SU-DHL-6 (cell line): ENCODE results near the gene SKA2.

Experiments
- H2AFZ ChIP-seq: fragments of 200-600 bp; sonication (generic); 2 replicates; pipeline ENCODE4 v1.6.1; 2014; ENCODE audit warnings: low read depth, mild to moderate bottlenecking, moderate library complexity, mixed read lengths, antibody characterized with exemption, low read length; ENCODE audit not compliant: severe bottlenecking
- H3F3A ChIP-seq: fragments of 200-600 bp; shearing (Covaris generic); 2 replicates; pipeline ENCODE4 v1.6.0; 2016; ENCODE audit warnings: antibody characterized with exemption, mild to moderate bottlenecking; ENCODE audit not compliant: insufficient read depth
- H3K27ac ChIP-seq: fragments of 200-600 bp; sonication (generic); 2 replicates; pipeline ENCODE4 v1.5.1; 2016; ENCODE audit warnings: low read depth, mild to moderate bottlenecking, low read length, moderate library complexity, mixed read lengths
- H3K27me3 ChIP-seq: fragments of 200-600 bp; sonication (generic), shearing (Covaris generic); 2 replicates; pipeline ENCODE4 v1.6.0; 2014; ENCODE audit warnings: mild to moderate bottlenecking, low read length
- H3K36me3 ChIP-seq: fragments of 200-600 bp; sonication (generic); 2 replicates; pipeline ENCODE4 v1.6.1; 2014; ENCODE audit warnings: mild to moderate bottlenecking, low read length, mixed read lengths
- H3K4me2 ChIP-seq: fragments of 300-600, 200-600 bp; shearing (Covaris generic), sonication (generic); 2 replicates; pipeline ENCODE4 v1.6.0; 2014; ENCODE audit warnings: low read length, low read depth, mild to moderate bottlenecking; ENCODE audit not compliant: poor library complexity, severe bottlenecking
- H3K4me3 ChIP-seq: fragments of 200-600 bp; sonication (generic); 2 replicates; pipeline ENCODE4 v1.5.1; 2014; ENCODE audit warnings: antibody characterized with exemption, low read length, mild to moderate bottlenecking, mixed read lengths; ENCODE audit not compliant: insufficient read depth, poor library complexity, severe bottlenecking
- H3K79me2 ChIP-seq: fragments of 200-600 bp; sonication (generic); 2 replicates; pipeline ENCODE4 v1.6.1; 2014; ENCODE audit warnings: mild to moderate bottlenecking, low read length, moderate library complexity; ENCODE audit not compliant: insufficient read depth
- H3K9ac ChIP-seq: fragments of 200-600 bp; sonication (generic); 2 replicates; pipeline ENCODE4 v1.7.0; 2014; ENCODE audit warnings: mild to moderate bottlenecking, low read length
- H3K9me2 ChIP-seq: fragments of 200-600 bp; sonication (generic); replicated peaks from 2 replicates; pipeline ENCODE4 v1.6.1; 2014; ENCODE audit warnings: low read length; ENCODE audit not compliant: insufficient read depth
- H3K9me3 ChIP-seq: fragments of 200-600 bp; sonication (generic); 2 replicates; pipeline ENCODE4 v1.6.1; 2014; ENCODE audit warnings: low read length, mixed read lengths; ENCODE audit not compliant: insufficient read depth
- H4K20me1 ChIP-seq: fragments of 200-600 bp; sonication (generic); 2 replicates; pipeline ENCODE4 v1.6.1; 2014; ENCODE audit warnings: low read depth, mild to moderate bottlenecking, antibody characterized with exemption, low read length, moderate library complexity, mixed read lengths
- CTCF ChIP-seq: fragments of 200-600 bp; sonication (generic); IDR thresholded peaks from one replicate; pipeline ENCODE4 v1.5.1; 2017; ENCODE audit warnings: antibody characterized with exemption, mild to moderate bottlenecking, low read length, moderate library complexity; ENCODE audit not compliant: insufficient read depth, poor library complexity, severe bottlenecking
- EZH2phosphoT487 ChIP-seq: fragments of 200-600 bp; sonication (generic), shearing (Covaris generic); conservative IDR thresholded peaks from 2 replicates; pipeline ENCODE4 v1.6.1; 2018; ENCODE audit warnings: mild to moderate bottlenecking, antibody characterized with exemption, low read length, moderate library complexity, mixed read lengths

SKA2 gene

GRCh38 chr17:59108400-59109102, 46.4 kb downstream of the SKA2 start:
- H3K79me2 ChIP-seq: peaks cover 66% of the 10 kb centered on the region

GRCh38 chr17:59107306-59107670, 47.7 kb downstream of the SKA2 start:
- Histone ChIP-seq H3K9me2 (no peaks in the 10 kb centered on the region), H3K9ac (peak overlapping the region; percentile 70), H3K9me3 (no peaks in the 10 kb centered on the region), H3K4me3 (peak overlapping the region; percentile 68), H3K79me2 (peaks cover 63% of the 10 kb centered on the region), H2AFZ (peak overlapping the region; percentile 7), H3K27me3 (no peaks in the 10 kb centered on the region), H3F3A (peaks cover 40% of the 10 kb centered on the region), H4K20me1 (peaks cover 10% of the 10 kb centered on the region; the same call in 1 of the 2 replicates), H3K36me3 (peaks cover 12% of the 10 kb centered on the region), H3K27ac (peak overlapping the region; percentile 81), H3K4me2 (peak overlapping the region; percentile 97)
- TF ChIP-seq CTCF (no peak), EZH2phosphoT487 (no peak)

More at GRCh38 chr17:59108400-59109102, 46.4 kb downstream of the SKA2 start:
- Histone ChIP-seq H3K4me2 (peak overlapping the region; percentile 97), H3K27ac (no peak overlapping the region), H3K4me3 (peak overlapping the region; percentile 68), H3F3A (peaks cover 45% of the 10 kb centered on the region), H3K9me3 (no peaks in the 10 kb centered on the region), H3K9ac (peak overlapping the region; percentile 70; the same call in 1 of the 2 replicates), H3K36me3 (peaks cover 15% of the 10 kb centered on the region), H4K20me1 (peaks cover 10% of the 10 kb centered on the region; the same call in 1 of the 2 replicates), H2AFZ (no peak overlapping the region), H3K27me3 (no peaks in the 10 kb centered on the region), H3K9me2 (no peaks in the 10 kb centered on the region)
- TF ChIP-seq CTCF (no peak), EZH2phosphoT487 (no peak)

GRCh38 chr17:59106463-59107305, 48.3 kb downstream of the SKA2 start, which contains the start of gene TRIM37:
Gene TRIM37 (minus strand): TSS chr17:59106880. CDS start chr17:59106461, 419 bp downstream.
- Histone ChIP-seq H3K4me3 (peak within 1 kb of the TSS; percentile 94), H3K36me3 (peaks cover 15% of the 10 kb centered on the region), H2AFZ (peak within 1 kb of the TSS; percentile 61), H3K27me3 (no peaks in the 10 kb centered on the region), H3K79me2 (peaks cover 68% of the 10 kb centered on the region), H3K9ac (peak within 1 kb of the TSS; percentile 91), H3K9me2 (no peaks in the 10 kb centered on the region), H3K4me2 (peak within 1 kb of the TSS; percentile 97), H3K9me3 (no peaks in the 10 kb centered on the region), H3K27ac (peak within 1 kb of the TSS; percentile 81), H4K20me1 (peaks cover 10% of the 10 kb centered on the region; the same call in 1 of the 2 replicates), H3F3A (peaks cover 35% of the 10 kb centered on the region)
- TF ChIP-seq EZH2phosphoT487 (no peak), CTCF (no peak)
